GM18868 (cell line): ENCODE measurements around the gene ADORA2A.

Source experiments
- ATAC-seq: cut with Tn5 transposase; IDR thresholded peaks from one replicate; pipeline ENCODE4 v1.9.1; 2021; ENCODE audit warnings: mild to moderate bottlenecking, moderate library complexity; ENCODE audit not compliant: unreplicated experiment

Gene ADORA2A

DNA sequence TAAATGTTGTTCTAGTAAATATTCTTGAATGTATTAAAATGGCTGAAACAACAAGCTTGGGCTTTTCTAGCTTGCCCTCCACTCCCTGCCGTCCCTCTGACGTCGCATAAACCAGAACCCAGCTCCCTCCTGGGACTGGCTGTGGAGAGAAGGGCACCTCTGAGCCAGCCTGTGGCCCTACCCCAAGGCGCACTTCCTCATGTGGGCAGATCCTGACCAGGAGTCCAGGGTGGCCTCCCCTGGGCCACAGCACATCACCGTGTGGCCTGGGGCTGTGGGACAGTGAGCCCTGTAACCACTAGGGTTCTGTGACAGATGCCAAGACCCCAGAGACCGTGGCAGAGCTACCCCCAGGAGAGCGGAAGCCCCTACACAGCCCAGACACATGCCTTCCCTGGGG, 10.2 kb upstream of the ADORA2A start:
- ATAC-seq: no peak

DNA sequence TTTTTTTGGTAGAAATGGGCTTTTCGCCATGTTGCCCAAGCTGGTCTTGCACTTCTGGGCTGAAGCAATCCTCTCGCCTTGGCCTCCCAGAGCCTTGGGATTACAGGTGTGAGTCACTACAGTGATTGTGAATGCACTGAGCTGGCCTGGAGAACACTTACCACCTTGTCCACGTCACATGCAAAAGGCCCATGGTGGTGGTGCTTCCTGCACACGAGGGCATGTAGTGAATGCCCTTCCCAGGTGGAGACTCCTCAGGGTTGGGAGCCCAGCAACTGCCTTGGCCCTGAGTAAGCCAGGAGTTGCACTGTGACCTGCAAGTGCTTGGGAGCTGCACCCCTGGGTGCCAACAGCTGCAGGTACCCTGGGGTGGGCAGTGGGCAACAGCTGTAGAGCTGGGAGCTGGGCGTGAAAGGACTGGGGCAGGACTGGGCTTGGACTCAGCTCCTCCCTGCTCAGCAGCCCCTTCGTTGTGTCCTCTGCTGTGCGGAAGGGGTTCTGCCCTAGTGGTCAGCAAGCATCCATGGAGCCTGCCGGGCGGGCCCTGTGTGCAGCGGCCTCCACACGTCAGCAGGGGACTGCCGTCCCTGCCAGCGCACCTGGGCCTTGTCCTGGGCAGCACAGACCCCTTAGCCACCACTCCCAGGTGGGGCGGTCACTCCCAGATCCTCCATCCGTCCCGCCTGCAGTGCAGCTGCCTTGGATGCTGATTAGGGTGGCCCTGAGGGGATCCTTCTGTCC, 9.3 kb upstream of the ADORA2A start:
- ATAC-seq: no peak

GRCh38 chr22:24418786-24419474, 8.5 kb upstream of the ADORA2A start:
- no peak for ATAC-seq

DNA sequence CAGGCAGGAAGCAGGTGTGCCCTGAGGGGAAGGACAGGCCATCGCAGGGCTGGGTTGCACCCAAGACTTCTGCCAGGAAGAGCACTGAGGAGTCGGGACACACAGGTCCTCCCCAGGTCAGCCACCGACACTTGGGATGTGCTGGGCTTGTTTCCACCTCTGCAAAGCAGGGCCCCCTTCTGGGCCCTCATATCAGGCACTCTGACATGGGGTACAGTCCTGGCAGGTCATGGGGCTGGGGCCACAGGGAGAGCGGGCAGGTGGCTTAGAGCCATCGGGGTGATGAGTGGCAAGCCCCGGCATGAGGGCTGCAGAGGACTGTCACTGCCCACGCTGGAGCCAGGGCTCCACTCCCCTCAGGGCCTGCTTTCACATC, 7.9 kb upstream of the ADORA2A start:
- ATAC-seq: no peak

GRCh38 chr22:24420072-24420976, 7.1 kb upstream of the ADORA2A start:
- no peak for ATAC-seq

DNA sequence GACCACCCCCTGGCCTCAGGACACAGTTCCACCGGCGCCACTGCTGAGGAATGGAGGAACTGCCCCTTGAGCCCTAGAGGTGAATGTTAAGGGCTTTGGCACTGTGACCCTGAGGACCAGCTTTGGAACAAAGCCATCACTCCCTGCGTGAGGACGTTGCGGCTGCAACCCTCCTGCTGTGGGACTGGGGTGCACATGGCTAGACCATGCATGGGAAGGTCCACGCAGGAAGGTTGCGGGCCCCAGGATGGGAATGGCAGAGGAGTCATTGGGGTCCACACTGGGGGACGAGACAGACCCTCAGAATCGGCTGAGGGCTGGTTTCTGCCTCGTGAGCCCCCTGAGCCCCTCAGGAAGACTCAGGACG, 6.4 kb upstream of the ADORA2A start:
- no peak for ATAC-seq

DNA sequence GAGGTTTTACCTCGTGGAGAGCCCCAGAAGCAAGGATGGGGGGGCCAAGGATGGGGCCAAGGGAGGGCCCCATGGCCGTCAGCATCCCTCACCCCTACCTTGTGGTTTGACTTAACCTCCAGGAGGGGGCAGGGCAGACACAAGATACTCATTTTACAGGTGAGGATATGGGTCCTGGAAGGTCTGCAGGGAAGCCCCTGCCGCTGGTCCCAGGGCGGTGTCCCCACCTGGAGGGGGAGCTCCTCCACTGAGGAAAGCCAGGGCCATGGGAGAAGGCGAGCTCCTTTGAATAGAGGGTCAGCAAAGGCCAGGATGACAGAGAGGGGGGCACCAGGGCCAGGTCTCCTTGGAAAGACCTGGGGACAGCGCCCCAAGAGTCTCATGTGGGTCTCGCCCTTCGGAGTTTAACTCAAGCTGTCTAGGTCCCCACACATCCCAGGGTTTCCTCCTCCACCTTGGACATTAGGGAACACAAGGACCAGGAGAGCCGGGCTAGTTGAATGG, 5.9 kb upstream of the ADORA2A start:
- no peak for ATAC-seq

- ATAC-seq: no peak
Measured at GRCh38 chr22:24422102-24422665, 5.2 kb upstream of the ADORA2A start.

DNA sequence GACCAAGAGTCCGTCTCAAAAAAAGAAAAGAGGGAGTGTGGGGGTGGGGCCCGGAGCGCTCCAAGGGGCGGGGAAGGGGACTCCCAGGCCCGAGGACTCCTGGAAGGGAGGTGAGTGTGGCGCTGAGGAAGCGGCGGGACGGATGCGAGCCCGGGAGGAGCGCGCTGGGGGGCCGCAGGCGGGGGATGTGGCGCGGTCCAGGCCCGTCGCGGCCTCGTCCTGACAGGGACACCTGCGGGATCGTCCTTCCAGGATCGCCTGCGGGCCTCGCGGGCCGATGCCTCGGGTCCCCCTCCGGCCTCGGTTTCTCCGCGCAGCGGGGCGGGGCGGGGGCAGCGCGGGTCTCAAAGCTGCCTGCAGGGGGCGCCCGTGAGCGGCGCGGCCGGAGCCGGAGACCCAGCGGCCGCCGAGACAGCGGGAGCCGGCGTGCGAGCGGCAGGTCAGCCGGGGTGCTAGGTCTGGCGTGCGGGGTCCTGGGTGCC, 3.8 kb upstream of the ADORA2A start:
- ATAC-seq: no peak

GRCh38 chr22:24424001-24424900, 3.1 kb upstream of the ADORA2A start:
- ATAC-seq: no peak

GRCh38 chr22:24424901-24425775, 2.3 kb upstream of the ADORA2A start:
- no peak for ATAC-seq

- no peak for ATAC-seq
Measured at GRCh38 chr22:24426436-24426835, 963 bp upstream of the ADORA2A start.

DNA sequence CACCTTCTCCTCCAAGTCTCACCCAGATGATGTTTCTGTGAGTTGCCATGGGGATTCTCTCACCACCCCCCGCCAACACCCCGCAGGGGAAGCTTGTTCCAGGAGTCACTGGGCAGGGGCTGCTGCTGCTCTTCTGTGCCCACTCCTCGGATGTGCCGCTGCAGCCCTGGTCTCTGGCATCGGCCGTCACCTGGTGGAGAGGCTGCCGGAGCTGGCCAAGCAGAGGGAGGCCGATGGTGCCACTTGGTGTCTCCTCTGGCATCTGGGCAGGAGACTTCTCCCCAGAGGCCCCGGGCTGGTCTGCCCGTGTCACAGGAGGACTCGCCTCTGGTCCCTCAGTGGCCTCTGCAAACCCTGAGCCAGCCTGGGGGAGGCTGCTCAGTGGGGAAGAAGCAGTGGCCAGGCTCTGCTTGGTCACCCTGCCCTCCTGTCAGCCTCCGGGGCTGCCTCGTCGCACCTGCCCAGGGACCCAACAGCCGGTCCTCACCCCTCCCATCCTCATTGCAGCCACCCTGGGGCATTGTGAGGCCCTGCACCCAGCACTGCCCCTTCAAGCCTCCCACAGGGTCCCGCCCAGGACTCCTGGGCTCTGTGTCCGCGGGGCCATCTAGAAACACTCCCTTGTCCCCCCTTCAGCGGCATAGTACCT, 424 bp upstream of the ADORA2A start:
- no peak for ATAC-seq

- ATAC-seq: no peak
Measured at GRCh38 chr22:24428751-24429410, 1.5 kb downstream of the ADORA2A start.

DNA sequence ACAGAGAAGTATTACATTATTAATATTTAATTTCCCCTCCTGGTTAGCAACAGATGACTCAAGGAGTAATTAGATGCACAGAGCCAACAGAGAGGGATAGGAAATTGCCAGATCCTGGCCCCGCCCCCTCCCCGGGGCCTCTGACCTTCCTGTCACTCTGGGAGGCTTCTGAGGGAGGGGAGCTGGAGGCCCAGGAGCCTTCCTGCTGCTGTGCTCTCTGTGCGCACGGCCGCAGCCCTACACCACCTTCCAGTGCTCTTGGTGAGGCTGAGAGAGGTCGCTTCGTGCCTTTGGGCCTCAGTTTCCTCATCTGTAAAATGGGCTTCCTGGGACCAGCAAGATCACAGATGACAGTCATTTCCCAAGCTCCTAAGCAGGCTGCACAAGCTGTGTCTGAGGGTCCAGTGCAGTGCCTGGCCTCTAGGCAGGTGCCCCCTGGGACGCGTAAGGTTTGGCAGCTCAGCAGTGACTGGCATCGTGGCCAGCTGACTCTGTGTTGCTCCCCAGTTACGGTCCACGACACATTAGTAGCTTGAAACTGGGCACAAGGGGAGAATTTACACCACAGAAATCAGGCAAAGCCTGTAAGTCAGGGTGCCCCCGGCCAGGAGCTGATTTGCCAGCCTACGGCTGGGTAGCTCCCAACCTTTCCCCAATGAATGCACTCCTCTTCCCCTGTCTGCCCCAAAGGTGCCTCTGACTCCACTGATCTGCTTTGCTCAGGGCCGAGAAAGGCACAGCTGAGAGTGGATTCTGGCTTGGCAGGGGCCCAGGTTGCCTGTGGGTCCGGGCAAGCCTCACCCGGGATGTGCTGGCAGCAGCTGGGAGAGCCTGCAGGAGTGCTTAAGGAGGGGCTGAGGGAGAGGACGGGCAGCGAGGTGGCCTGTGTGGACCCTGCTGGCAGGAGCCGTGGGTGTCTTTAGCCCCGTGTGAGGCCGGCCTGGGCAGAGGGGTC, 2.3 kb downstream of the ADORA2A start:
- ATAC-seq: no peak

DNA sequence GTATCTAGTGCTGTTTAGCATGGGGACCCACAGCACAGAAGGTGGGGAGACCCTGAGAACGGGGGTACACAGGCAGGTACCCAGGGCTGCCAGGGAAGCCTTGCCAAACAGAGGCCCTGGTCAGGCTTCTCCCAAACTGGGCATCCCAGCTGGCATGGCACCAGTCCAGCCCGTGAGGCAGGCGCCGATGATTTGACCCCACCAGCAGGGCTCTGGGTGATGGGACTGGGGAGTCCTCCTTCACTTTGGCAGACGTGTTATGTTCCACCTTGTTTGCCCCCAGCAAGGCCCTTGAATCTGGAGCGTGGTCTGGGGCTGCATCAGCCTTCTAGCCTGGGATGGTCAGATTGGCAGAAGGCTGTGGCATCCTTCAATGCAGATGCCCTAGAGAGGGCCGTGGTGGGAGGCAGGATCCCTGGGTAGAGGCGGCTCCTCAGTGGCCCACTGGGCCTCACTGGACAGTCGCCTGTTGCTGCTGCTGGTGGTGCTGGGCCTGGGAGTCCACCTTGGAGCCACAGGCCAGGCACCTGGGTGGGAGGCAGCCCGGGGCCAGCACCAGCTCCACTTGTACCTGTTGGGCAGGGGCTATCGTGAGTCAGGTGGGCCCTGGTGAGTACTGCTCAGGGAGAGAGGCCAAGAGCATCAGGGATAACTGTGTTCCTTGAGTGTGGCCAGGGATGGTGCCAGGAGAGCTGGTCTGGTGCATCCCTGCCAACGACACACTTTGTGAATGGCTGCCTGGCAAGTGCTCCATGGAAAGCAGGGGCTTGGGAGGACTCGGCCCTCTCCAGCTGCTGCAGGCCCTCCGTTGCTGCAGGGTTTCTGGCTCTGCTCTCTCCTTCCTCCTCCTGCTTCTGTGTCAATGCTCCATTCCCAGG, 3.3 kb downstream of the ADORA2A start:
- ATAC-seq: no peak
